HG02981 (cell line): ENCODE results near the gene CLCF1.
"Not testable (repeated sequence)": the region's sequence is repeated elsewhere in the genome, so short reads cannot be mapped to it uniquely, and the experiment has no call there.

Experiments
- ATAC-seq: cut with Tn5 transposase; IDR thresholded peaks from one replicate; pipeline ENCODE4 v1.9.1; 2021; ENCODE audit warnings: mild to moderate bottlenecking, moderate library complexity; ENCODE audit not compliant: unreplicated experiment

CLCF1 gene

DNA sequence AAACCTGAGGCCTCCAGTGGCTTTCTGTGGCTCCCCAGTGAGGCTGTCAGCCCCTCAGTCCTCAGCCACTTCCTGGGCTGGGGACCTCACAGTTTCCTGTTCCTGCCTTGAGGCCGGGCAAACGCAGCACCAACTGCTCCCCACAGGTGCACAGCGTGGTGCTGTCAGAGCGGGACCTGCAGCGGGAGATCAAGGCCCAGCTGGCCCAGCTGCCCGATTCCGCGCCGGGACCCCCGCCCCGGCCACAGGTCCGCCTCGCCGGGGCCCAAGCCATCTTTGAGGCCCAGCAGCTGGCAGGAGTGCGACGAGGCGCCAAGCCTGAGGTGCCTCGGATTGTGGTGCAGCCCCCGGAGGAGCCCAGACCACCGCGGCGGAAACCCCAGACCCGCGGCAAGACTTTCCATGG lies 35.9 kb upstream of the CLCF1 start:
- peak; percentile 46 for ATAC-seq

DNA sequence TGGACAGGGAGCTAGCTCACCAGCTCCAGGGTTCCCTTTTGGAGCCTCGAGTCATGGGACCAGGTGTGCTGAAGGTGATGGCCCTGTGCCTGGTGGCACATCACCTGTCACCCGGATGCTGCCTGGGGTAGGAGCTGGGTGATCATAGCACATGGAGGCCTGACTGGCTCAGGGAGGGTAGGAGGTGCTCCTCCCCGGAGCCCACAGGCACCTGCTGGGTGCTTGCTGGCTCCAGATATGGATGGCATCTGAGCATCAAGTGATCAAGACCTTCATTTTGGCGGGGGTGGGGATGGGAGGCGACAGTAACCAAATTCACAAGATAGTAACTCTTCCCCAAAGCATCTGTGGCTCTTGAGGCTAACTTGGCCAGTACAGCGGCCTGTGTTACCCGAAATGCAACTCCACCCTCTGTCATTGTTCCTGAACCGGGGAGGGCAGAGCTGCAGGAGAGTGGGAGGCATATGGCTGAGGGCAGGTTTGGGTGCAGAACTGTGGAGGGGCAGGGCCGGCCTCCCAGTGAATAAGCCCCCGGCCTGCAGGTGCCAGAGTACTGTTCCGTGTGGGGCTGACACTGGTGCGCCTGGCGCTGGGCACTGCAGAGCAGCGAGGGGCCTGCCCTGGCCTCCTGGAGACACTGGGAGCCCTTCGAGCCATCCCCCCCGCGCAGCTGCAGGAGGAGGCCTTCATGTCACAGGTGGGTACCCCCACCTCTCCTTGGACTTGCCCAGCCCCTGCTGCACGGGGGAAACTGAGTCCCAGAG lies 35.2 kb upstream of the CLCF1 start:
- ATAC-seq: no peak

DNA sequence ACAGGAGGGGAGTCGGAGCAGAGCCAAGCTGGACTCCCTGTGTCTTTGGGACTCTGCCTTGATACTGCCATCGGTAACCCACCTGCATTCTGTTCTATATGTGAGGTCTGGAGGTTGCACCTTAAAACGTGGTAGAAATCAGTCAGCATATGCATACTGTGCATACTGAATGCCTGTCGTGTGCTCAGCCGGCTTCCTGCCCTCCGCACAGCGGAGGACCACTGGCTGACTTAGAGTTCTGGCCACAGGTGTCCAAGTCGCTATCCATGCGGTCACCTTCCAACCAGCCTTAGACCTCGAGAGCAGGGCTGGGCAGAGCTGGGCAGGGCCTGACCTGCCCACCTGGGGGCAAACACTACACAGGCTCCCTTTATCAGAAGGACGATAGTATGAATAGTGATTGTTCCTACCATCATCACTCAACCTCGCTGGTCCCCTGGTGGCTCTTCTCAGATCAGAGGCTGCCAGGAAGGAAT lies 34.3 kb upstream of the CLCF1 start:
- no peak for ATAC-seq

DNA sequence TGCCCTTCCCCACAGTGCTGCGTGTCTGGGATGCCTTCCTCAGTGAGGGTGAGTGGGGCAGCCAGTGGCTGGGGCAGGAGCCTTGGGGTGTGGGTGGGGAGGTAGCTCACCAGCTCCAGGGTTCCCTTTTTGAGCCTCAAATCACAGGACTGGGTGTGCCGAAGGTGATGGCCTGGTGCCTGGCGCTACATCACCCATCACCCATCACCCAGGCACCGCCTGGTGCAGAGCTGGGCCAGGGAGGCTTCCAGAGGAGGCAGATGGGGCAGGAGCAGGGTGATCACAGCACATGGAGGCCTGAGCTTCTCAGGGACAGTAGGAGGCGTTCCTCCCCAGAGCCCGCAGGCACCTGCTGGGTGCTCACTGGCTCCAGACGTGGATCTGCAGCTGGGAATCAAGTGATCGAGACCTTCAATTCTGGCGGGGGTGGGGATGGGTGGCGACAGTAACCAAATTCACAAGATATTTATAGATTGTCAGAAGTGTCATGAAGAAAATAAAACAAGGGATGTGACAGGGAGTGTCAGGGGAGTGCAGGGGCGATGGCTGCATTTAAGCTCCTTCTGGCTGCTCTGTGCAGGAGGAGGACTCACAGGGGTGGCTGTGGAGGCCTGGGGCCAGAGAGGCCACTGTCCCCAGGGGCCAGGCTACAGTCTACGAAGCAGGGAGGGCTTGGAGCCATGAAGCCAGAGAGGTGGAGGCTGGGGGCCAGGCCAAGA lies 33.7 kb upstream of the CLCF1 start:
- ATAC-seq: no peak

DNA sequence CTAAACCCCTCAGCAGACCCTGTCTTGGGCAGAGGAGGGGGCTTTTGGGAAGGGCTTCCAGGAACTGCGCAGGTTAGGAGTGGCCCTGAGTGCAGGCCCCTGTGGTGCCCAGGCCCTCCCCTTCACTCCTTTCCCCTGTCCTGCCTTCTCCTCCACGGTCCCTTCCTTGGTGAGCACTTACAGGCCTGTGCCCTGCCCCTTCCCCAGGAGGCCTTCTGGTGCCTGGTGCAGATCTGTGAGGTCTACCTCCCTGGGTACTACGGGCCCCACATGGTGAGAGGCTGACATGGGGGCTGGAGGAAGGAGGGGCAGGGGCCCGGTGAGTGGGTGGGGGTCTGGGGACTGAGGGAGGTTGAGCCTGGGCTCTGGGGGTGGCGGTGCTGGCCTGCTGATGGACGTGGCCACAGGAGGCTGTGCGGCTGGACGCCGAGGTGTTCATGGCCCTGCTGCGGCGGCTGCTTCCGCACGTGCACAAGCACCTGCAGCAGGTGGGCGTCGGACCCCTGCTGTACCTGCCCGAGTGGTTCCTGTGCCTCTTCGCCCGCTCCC lies 33.1 kb upstream of the CLCF1 start:
- no peak for ATAC-seq

DNA sequence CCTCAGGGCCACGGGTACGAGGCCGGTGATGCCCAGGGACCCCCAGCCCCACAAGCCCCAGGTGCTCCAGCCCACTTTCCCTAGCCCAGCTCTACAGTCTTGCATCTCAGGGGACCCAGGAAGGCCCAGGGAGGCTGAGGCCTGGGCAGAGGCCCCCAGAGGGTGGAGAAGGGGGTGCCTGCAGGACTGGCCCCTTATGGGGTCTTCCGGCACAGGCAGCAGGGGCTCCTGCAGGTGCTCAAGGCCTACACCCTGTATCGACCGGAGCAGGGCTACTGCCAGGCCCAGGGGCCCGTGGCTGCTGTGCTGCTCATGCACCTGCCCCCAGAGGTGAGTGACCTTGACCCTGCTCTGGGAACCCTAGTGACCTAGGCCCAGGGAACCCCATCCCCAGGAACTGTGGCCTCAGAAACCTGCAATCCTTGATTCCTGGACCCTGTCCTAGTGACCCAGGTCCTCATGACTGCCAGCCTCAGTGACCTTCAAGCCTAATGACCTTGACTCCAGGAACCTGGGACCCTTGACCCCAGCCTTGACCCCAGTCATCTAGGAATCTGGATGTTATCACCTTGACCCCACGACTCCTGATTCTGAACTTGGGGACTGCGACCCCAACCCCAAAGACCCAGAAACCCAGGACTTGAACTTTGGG lies 32.4 kb upstream of the CLCF1 start:
- no peak for ATAC-seq

DNA sequence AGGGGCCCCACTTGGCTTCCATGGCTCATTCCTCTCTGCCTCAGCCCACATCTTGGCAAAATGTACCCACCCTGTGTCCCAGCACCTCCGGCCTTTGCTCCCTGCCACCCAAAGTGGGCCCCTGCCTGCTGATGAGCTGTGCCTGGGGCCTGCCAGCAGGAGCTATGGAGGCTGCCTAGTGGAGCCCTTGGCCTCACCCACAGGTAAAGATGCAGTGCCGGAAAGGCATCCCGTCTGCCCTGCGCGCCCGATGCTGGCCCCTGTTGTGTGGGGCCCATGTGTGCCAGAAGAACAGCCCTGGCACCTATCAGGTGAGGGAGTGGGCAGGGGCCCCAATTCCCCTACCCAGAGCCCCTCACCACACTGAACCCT lies 31.8 kb upstream of the CLCF1 start:
- ATAC-seq: no peak

DNA sequence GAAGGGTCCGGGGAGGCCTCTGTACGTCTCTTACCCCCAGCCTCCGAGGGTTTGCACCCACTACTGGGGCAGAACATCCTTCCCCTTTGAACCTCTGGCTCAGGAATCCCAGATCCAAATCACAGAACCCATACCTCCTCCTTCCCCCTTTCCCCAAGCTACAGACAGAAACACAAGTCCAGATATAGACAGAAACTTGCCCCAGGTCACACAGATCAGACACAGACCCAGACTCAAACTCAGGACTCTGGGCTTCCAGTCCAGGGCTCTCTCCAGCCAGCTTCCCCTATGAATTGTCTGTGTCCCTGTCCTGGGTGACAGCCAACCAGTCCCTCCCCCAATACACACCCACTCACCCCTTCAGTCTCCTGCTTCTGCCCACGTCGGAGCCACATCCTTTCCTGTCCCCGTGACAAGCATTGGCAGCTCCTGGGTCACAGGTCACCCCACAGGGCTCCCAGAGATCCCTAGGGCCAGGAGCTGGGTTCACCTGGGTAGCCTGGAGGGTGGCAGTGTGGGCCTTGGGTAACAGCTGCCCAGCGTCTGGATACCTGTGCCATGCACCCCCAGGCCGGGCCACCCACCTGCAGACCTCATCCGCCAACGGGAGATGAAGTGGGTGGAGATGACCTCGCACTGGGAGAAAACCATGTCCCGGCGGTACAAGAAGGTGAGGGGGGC lies 31.3 kb upstream of the CLCF1 start:
- ATAC-seq: no peak

DNA sequence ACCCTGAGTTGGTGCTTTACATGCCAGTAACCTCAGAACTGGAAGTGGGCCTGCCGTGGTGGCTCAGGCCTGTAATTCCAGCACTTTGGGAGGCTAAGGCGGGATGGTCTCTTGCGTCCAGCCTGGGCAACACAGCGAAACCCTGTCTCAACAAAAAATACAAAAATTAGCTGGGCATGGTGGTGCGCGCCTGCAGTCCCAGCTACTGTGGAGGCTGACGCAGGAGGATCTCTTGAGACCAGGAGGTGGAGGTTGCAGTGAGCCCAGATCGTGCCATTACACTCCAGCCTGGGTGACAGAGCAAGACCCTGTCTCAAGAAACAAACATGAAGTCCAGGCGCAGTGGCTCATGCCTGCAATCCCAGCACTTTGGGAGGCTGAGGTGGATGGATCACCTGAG lies 29.7 kb upstream of the CLCF1 start:
- ATAC-seq: not testable (repeated sequence)

DNA sequence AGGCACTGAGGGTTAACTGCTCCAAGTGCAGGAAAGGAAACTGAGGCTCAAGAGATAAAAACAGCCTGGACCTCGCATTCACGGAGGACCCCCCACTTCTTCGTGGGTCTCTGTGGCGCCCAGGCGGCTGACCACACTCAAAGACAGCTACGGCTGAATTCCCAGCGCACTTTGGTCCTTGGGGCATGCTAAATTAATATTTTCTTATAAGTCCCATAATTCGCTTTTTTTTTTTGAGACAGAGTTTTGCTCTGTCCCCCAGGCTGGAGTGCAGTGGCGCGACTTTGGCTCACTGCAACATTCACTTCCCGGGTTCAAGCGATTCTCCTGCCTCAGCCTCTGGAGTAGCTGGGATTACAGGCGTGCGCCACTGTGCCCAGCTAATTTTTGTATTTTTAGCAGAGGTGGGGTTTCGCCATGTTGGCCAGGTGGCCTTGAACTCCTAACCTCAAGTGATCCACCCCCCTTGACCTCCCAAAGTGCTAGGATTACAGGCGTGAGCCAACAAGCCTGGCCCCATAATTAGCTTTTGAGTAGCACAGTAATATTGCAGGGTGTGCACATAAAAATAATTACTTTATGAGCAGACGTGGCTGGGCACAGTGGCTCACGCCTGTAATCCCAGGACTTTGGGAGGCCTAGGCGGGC lies 28.9 kb upstream of the CLCF1 start:
- not testable (repeated sequence) for ATAC-seq

DNA sequence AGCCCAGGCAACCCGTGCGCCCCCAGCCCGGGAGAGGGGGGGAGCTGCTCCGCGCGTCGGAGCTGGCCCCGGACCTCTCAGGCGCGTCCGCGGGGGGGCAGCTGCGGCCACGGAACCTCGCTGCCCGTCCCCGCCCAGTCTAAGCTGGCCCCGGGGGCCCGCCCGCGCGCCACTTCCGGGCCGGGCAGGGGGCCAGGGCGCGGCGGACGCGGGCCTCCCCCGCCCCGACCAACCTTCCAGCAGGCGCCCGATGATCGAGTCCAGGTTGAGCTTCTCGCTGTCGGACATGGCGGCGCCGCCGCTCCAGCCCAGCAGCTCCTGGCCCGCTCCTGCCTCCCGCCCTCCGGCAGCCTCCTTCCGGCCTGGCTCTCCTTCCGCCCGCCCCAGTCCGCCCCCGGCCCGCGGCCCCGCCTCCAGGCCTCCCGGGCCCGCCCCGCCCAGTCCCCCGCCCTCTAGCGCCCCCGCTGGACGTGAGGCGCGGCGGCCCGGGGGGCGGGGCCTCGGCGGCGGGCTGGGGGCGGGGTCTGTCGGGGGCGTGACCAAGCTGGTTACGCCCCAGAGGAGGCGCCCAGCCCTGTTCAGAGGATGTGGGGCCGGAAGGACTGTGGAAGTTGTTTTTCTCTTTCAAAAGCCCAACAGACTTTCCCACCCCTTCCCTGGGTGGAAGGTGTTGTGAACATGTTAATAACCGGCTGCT lies 28.2 kb upstream of the CLCF1 start, which contains the start of gene PPP1CA:
TSS of gene PPP1CA (minus strand) at position 364 of the 697 bp plus-strand sequence. CDS start at position 288, 76 bp downstream.
- ATAC-seq: peak; percentile 67

DNA sequence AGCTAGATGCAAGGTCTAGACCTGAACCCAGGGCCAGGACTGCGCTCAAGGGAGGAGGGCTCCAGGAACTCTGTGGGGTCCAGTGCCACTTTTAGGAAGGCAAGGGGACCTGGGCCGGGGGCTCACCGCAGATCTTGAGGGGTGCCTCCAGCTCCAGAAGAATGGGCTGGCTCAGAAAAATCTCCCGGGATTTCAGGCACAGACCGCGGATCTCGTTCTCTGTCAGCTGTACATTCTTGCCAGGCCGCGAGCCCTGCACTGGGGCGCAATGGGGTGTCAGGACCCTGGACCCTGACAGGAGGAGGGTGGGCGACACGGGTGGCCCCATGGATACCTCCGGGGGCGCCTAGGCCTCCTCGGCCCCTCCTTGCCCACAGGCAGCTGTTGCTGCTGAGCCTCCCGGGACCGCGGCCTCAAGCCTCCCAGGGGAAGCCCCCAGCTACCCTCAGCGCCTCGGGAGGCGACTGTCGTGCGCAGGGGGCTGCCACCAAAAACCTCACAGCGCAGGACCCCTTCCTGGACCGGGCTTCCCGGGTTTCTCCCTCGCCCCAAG lies 27.6 kb upstream of the CLCF1 start:
- ATAC-seq: peak; percentile 6

DNA sequence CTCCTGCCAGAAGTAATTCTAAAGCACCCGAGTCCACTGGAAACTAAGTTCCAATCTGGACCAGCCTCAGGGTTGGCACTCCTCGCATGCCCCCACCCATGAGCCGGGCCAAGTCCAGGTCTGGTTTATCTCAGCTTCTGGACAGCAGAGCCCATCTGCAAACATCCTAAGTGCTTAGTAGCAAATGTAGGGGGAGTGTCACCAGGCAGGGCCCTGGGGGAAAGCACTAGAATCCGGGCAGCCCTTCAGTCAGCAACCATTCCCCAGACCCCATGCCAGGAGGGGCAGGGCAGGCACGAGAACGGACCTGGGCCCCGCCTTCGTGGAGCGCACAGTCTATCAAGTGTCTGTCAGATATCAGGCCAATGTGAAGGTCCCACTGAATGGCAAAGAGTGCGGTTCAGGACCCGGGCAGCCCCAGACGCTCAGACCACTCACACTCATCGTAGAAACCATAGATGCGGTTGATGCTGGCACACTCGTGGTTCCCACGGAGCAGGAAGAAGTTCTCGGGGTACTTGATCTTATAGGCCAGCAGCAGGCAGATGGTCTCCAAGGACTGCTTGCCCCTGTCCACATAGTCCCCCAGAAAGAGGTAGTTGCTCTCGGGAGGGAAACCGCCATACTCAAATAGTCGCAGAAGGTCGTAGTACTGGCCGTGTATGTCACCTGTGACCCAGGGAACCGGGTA lies 27.0 kb upstream of the CLCF1 start:
- no peak for ATAC-seq

DNA sequence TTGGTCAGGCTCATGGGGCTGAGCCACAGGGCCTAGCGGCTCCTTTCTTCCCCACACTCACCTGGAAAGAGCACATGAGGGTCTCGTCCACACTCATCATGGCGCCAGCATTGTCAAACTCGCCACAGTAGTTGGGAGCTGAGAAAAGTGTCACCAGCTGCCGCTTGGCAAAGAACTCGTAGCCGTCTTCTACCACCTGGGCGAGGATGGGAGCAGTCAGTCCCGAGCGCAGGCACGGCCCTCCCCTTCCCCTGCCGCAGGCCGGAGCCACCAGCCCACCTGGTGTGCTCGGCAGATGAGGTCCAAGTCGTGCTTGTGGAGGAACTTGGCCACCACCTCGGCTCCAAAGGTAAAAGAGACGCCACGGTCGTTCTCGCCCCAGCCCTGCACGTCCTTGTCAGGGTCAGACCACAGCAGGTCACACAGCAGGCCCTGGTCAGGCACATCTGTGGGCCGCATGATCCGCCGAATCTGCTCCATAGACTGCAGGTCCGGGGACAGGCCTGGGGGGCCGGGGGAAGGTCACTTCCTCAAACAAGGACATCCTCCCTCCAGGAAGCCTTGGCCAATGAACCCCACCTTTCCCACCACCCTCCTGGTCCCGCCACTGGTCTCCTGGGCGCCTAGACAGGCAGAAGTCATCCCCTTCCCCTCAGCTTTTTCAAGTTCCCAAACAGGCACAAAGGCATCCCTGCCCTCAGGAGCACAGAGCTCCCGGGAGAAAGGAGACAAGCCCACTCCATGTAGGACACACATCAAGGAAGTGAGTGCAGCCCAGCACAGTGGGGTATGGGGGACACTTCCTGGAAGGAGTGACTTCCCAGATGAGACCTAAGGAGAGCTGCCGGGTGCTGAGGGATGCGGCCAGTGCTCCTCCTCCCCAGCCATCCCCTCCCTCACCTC lies 25.5 kb upstream of the CLCF1 start:
- no peak for ATAC-seq

DNA sequence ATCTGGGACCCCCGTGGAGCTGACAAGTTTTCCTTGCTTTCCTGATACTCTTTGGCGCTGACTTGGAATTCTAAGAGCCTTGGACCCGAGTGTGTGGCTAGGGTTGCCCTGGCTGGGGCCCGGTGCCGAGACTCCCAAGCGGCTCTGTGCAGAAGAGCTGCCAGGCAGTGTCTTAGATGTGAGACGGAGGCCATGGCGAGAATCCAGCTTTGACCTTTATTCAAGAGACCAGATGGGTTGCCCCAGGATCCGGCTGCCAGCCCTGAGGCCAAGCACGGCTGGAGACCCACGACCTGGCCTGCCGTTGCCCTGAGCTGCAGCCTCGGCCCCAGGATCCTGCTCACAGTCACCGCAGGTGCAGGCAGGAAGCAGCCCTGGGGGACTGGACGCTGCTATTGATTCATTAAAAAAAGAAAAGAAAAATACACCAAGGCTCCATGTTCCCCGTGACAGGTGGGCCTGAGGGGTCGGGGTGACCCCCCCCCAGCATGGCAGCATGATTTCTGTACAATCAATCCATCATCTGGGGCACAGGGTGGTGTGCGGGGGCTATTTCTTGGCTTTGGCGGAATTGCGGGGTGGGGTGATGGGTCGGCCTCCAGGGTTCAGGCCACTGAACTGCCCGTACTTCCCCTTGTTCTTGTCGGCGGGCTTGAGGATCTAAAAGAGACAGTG lies 24.7 kb upstream of the CLCF1 start:
- no peak for ATAC-seq

DNA sequence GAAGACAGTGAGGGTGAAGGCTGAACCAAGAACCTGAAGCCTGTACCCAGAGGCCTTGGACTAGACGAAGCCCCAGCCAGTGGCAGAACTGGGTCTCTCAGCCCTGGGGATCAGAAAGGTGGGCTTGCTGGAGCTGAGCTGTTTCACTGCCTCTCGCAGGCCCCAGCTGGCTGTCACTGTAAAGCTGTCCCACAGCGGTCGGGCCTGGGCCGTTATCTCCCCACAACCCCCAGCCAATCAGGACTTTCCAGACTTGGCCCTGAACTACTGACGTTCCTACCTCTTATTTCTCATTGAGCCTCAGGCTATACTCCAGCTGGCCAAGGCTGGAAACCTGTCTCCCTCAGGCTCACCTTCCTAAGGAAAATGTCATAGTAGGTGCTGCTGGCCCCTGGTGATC lies 24.1 kb upstream of the CLCF1 start:
- ATAC-seq: no peak
